Activated T-cell treated with anti-CD3 and anti-CD28 coated beads for 24 hours (primary cell): ENCODE results near the gene POU4F3.

Source experiments
- DNase-seq: peaks from one replicate; pipeline ENCODE4 v3.0.0-alpha.2; 2020; ENCODE audit warnings: low read depth

POU4F3 gene

DNA sequence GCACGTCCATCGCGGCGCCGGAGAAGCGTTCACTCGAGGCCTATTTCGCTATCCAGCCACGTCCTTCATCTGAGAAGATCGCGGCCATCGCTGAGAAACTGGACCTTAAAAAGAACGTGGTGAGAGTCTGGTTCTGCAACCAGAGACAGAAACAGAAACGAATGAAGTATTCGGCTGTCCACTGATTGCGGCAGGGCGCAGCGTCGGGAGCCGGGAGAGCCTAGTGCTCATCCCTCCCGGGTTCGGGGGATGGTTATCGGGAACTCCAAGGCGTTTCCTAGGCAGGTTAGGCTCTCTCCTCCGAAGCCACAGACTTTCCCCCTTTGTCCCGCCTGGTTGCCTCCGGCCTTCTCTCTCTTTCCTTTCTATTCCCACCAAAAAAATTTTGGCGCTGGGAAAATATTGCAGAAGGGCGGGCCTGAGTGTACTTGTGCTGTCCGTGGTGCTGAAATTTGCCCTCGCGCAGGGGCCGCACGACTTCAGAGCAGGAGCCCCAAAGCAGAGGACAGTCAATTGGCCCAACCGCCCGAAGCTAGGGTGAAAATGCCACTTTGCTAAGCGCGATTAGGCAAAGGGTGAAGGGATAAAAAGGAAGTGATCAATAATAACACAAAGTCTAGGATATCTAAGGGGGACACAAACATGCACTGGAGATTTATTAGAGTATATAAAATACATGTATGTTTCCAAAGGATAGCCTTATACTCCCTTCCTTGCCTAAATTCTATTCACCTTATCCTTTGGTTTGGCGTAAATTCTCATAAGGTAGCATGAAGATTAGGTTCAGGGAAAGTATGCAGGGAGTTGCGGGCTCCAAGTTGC lies 1.8 kb downstream of the POU4F3 start:
- DNase-seq = no peak

- no peak for DNase-seq
Observed at GRCh38 chr5:146341854-146342253, 3.2 kb downstream of the POU4F3 start.

GRCh38 chr5:146342519-146342881 lies 3.9 kb downstream of the POU4F3 start:
- no peak for DNase-seq

DNA sequence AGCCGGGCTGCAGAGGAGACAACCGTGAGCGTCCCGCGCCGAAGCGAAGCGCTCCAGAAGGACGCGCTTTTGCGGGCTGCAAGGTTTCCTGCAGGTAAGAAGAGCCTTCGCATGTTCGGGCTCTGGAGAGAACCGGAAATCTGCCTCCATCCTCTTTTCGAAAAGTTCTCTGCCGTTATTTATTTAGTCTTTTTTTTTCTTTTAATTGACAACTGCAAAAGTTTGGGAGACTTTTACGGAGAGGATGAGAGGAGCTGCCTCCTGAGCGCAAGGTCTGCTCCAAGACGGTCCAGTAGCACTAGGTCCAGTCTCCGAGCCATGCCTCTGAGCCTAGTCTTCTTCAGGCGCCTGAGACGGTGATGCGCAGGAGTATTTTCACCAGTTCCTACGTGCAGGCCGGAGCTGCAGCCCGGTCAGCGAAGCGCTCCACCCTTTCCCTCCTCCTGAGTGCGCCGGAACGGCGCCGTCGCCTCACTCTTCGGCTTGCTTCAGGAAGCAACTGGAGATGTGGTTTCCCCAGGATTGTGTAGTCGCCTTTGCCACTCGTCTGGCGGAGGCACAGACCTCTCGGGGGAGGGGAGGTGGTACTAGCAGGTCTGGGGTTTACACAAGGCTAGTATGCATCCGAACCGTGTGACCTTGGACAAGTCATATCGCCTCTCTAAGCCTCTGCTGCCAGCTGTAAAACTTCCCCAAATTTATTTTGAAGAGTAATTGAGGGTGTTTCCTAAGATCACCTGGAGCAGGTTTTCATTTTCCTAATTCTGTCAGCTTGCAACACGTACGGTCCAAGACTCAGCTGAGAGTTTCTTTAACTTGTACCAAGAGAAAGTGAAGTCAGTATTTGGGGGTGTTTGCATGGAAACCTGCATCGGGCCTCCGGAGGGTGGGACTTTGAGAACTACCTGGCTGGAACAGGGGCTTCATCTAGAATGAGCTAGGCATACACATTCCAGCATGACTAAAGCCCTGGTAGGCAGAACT lies 4.5 kb downstream of the POU4F3 start:
- DNase-seq = no peak

DNA sequence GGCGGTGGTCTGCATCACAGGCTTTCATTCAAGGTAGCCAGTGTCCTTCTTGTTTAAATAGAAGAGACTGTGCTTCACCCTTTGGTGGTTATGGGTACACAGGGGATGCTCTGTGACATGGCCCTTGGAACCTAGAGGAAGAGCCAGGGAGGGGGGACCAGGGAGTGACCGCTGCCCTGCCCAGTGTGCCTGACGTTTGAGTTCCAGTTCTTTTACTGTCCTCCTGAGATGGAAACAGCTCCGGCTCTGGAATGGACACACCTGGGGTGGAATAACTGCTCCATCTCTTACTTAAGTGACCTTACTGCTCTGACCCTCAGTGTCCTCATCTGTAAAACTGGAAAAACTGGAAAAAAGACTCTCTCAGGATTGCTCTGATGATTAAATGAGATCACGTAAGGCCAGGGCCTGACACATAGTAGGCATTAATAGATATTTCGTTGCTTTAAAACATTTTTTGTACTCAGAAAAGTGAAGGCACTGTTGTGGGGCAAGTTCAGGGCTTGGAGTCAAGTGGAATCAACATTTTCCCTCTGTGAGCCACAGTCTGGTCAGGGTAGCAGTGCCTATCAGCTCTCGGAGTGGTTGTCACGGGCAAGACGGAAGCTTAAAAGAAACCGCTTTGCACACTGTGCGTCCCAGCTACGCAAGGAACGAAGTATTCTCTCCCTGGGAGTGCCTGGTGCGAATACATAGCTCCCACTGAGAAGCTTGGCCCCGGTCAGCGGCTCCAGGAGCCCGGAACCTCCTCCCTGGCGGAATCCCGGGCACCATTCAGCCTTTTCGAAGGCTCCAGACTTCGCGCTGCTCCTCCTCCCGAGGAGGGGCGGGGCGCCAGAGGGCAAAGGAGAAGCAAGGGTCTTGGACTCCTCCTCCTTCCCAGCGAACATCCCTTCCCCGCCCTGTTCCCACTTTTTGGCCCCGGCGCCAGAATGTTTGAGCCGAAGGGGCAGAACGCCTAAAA lies 5.8 kb downstream of the POU4F3 start:
- DNase-seq = no peak

GRCh38 chr5:146345240-146345577 lies 6.6 kb downstream of the POU4F3 start:
- DNase-seq = no peak

- DNase-seq = no peak
Observed at GRCh38 chr5:146345578-146346366, 7.1 kb downstream of the POU4F3 start.

DNA sequence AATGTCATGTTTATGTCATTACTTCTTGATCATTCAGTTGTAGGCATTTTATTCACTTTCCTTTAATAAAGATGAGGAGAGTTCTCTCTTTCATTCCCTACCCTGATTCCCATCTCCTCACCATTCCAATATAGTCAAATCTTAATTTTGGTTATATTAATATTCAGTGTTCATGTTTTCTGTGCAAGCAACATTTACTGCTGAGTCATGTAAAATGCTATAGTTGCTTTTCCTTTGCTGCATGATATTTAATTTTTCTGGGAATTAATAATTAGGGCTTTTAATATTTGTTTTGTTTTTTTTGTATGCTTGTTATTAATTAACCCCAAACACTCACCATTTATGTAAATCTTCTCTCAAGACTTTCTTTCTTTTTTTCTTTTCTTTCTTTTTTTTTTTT lies 18.5 kb downstream of the POU4F3 start:
- DNase-seq = no peak

GRCh38 chr5:146359836-146360235 lies 21.2 kb downstream of the POU4F3 start:
- no peak for DNase-seq

DNA sequence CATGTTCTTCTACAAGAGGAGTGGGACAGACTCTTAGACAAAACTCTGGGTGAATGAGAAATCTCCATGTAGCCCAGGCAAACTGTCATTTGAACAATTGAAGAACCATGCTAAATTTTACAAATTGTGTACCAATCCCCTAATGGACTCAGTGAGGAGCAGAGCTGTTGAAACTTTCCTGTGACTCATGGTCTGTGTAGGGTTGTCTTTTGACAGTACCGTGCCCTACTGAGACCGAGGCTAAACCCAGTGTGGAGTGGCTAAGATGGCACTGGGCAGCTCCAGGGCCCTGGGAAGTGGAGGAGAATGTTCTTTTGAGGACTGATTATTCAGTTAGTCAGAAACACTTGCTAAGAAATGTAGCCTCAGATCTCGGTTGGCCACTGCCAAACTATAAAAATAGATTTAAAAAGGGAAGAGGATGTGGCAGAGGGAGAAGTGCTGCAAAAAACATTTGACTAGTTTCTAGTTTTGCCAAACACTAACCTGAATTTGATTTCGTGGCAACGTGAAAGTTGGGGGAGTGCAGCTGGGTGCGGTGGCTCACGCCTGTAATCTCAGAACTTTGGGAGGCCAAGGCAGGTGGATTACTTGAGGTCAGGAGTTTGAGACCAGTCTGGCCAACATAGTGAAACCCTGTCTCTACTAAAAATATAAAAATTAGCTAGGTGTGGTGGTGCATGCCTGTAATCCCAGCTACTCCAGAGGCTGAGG lies 24.7 kb downstream of the POU4F3 start:
- DNase-seq = no peak

- no peak for DNase-seq
Observed at GRCh38 chr5:146365618-146366017, 27.0 kb downstream of the POU4F3 start.

GRCh38 chr5:146366904-146367303 lies 28.3 kb downstream of the POU4F3 start:
- DNase-seq = no peak

DNA sequence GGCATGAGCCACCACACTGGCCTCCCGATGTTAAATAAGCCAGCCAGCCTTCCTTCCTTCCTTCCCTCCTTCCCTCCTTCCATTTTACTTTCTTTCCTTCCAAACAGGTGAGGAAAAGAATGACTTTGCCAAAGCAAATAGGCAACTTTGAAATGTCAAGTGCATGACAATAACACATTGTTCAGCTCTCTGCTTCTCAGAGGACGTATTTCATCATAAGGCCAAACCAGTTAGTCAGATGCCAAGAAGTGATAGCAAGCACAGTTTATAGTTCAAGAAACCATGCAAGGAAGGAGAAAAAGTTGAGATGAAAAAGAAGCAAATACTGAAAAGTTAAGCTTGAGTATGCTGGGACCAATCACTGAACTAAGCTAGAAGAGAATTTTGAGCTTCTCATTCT lies 29.5 kb downstream of the POU4F3 start:
- DNase-seq = no peak

- no peak for DNase-seq
Observed at GRCh38 chr5:146369691-146370090, 31.1 kb downstream of the POU4F3 start.

GRCh38 chr5:146376821-146377220 lies 38.2 kb downstream of the POU4F3 start:
- DNase-seq = no peak

DNA sequence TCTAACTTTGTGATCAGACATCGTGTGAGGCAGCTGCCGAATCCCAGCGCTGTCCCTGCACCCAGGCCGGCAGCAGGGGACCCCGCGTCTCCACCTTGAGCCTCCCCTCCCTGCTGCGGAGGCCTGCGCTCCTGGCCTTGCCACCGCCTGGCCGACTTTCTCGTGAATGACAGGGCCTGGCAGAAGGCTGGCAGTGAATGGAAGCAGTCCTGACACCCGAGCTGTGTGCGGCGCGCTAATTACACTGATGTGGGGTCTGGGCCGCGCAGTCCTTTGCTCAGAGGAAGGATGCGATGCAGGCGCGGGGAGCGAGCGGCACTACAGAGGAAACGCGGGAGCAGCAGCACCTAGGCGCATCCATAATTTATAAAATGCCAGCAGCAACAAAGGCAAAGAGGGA lies 40.3 kb downstream of the POU4F3 start:
- no peak for DNase-seq

DNA sequence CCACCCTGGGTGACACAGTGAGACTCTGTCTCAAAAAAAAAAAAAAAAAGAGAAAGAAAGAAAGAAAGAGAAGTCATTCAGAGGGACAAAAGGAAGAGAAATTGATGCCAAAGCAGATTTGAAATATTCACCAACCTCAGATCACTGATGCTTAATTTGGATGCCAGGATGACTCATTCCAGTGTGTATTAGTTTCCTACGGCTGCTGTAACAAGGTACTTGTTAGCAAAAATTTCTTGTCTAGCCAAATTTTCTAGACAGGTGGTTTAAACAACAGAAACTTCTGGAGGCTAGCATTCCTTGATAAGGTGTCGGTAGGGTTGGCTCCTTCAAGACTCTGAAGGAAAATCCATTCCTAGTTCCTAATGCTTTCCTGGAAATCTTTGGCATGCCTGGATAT lies 42.1 kb downstream of the POU4F3 start:
- DNase-seq = no peak

DNA sequence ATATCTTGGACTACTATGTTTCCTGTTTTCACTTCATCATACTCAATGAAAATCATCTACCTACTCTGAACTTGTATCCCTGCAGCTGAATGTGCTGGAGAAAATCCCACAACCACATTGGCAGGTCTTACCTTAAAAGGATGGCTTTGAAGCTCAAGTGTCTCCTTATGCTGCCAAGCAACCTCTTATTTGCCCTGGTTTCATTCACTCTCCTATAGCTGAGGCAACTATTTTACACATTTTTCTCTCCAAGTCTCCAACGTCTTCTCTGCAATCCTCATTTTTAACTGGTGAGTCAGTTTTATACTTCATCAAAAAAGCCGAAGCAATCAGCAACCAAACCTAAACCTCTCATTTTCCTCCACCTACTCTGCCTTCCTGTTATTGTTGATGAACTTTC lies 49.7 kb downstream of the POU4F3 start:
- DNase-seq = no peak

DNA sequence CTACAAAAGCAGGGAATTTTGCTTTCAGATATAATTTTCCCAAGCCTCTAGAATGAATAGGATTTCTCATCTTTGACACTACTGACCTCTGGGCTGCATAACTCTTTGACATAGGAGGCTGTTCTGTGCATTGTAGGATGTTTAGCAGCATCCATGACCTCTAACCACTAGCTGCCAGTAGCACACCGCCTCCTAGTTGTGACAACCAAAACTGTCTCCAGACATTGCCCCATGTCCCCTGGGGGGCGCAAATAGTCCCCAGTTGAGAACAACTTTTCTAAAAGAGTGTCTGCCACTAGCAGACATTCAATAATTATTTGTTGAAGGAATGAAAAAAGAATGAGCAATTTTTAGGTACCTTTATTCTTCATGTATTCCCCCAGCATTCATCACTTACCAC lies 51.8 kb downstream of the POU4F3 start:
- no peak for DNase-seq
